ENCODE results near the gene CCL7. TPM values are rescaled to one million over a fixed set of nuclear protein-coding genes. Genes with fewer than 3 reads are reported as not detected.

CCL7 gene
- total RNA-seq, 1 experiment from 2014 or later: 0.31 TPM

GRCh38 chr17:34225046-34225445 lies 45.0 kb upstream of the CCL7 start:
- H3K27me3 ChIP-seq (ENCODE audit: control insufficient read depth, insufficient read depth, low read length): no peaks in the 10 kb centered on the region
- DNase-seq (ENCODE audit: low read depth, low spot score) (no peak), ATAC-seq (no peak)
- CTCF ChIA-PET: no interaction called here
- H3K4me3 ChIP-seq (ENCODE audit: low read depth in 2 of 2, low read length in 2 of 2): no peak overlapping the region
- H3K36me3 ChIP-seq (ENCODE audit: control insufficient read depth, insufficient read depth, low read length): no peaks in the 10 kb centered on the region
- in situ Hi-C loops (cut with HindIII; ENCODE audit: low pct_unique_long_range_greater_than_20kb, low sequenced_read_pairs) (no loop called here), intact Hi-C loops (cut with micrococcal nuclease; ENCODE audit: unreplicated experiment) (no loop called here)
- peak overlapping the region; percentile 35; the same call in 1 of the 2 replicates for H3K27ac ChIP-seq (ENCODE audit: low read length)
- BruUV-seq (replicated peaks): no TSS peak
- H3K4me1 ChIP-seq (ENCODE audit: control insufficient read depth, insufficient read depth, low read length): no peaks in the 10 kb centered on the region
- TF ChIP-seq POLR2AphosphoS5 (IDR thresholded peaks at IDR 0.05; ENCODE audit: low read depth, low read length) (no peak), REST (IDR thresholded peaks at IDR 0.05; ENCODE audit: insufficient read depth in 1 of 2, low read depth in 2 of 2, low read length in 1 of 2) (no peak), TCF7L2 (IDR thresholded peaks at IDR 0.05; ENCODE audit: low read depth, low read length) (no peak), CTCF (IDR thresholded peaks at IDR 0.05) (no peak), SIN3A (IDR thresholded peaks at IDR 0.05; ENCODE audit: borderline replicate concordance, insufficient read depth, low read depth, low read length) (no peak)
- POLR2A ChIA-PET: no interaction called here
- no peaks in the 10 kb centered on the region for H3K9me3 ChIP-seq (ENCODE audit: control insufficient read depth, insufficient read depth, low read depth, low read length)

GRCh38 chr17:34226011-34226743 lies 43.8 kb upstream of the CCL7 start:
- H3K4me1 ChIP-seq (ENCODE audit: control insufficient read depth, insufficient read depth, low read length): no peaks in the 10 kb centered on the region
- no peak for DNase-seq (ENCODE audit: low read depth, low spot score)
- intact Hi-C loops (cut with micrococcal nuclease; ENCODE audit: unreplicated experiment): no loop called here
- no TSS peak for BruUV-seq (replicated peaks)
- ChIA-PET POLR2A (no interaction called here), CTCF (interaction anchor here (0.5 to 0.6 kb wide), 2 partner anchors 24 to 48 kb away, joined by 3 to 5 read pairs; no protein-coding TSS in a partner anchor)
- H3K27me3 ChIP-seq (ENCODE audit: control insufficient read depth, insufficient read depth, low read length): no peaks in the 10 kb centered on the region
- in situ Hi-C loops (cut with HindIII; ENCODE audit: low pct_unique_long_range_greater_than_20kb, low sequenced_read_pairs): no loop called here
- no peaks in the 10 kb centered on the region for H3K36me3 ChIP-seq (ENCODE audit: control insufficient read depth, insufficient read depth, low read length)
- no peak overlapping the region for H3K4me3 ChIP-seq (ENCODE audit: low read depth in 2 of 2, low read length in 2 of 2)
- H3K9me3 ChIP-seq (ENCODE audit: control insufficient read depth, insufficient read depth, low read depth, low read length): no peaks in the 10 kb centered on the region
- H3K27ac ChIP-seq (ENCODE audit: low read length): no peak overlapping the region
- peak; percentile 45; the same call in 1 of the 2 replicates for ATAC-seq
- TF ChIP-seq CTCF (IDR thresholded peaks at IDR 0.05): no peak
- TF ChIP-seq POLR2AphosphoS5 (IDR thresholded peaks at IDR 0.05; ENCODE audit: low read depth, low read length): no peak
- no peak for TF ChIP-seq TCF7L2 (IDR thresholded peaks at IDR 0.05; ENCODE audit: low read depth, low read length)
- no peak for TF ChIP-seq REST (IDR thresholded peaks at IDR 0.05; ENCODE audit: insufficient read depth in 1 of 2, low read depth in 2 of 2, low read length in 1 of 2)
- TF ChIP-seq SIN3A (IDR thresholded peaks at IDR 0.05; ENCODE audit: borderline replicate concordance, insufficient read depth, low read depth, low read length): no peak
